Calu3 (cell line): ENCODE measurements around the gene TACO1. TPM values are rescaled to one million over a fixed set of nuclear protein-coding genes. Genes with fewer than 3 reads are reported as not detected.

Experiments used
- BruUV-seq: library from RNA; stranded (reverse); fragments of 400-500 nt; replicated peaks from 2 replicates; lab custom pipeline; 2021; lab: Mats Ljungman, UMichigan
- CTCF ChIA-PET: fragments of 300-600 bp; sonication (Branson Sonifier 250); formaldehyde crosslinking; loops from one replicate; lab custom pipeline; 2022; ENCODE audit warnings: antibody characterized with exemption; lab: Charles Lee
- DNase-seq: peaks from one replicate; pipeline ENCODE4 v3.0.0; 2022
- H3K27ac Mint-ChIP-seq: one replicate; pipeline ENCODE4 v1.8.0; 2022; ENCODE audit warnings: mixed read lengths; ENCODE audit not compliant: unreplicated experiment
- H3K27me3 Mint-ChIP-seq: one replicate; pipeline ENCODE4 v1.8.0; 2022; ENCODE audit warnings: mixed read lengths; ENCODE audit not compliant: unreplicated experiment
- H3K36me3 Mint-ChIP-seq: one replicate; pipeline ENCODE4 v1.8.0; 2022; ENCODE audit warnings: mild to moderate bottlenecking, moderate library complexity, mixed read lengths; ENCODE audit not compliant: insufficient read depth, unreplicated experiment
- H3K4me1 Mint-ChIP-seq: one replicate; pipeline ENCODE4 v1.8.0; 2022; ENCODE audit warnings: mild to moderate bottlenecking, low read depth, mixed read lengths; ENCODE audit not compliant: unreplicated experiment
- H3K4me3 Mint-ChIP-seq: one replicate; pipeline ENCODE4 v1.8.0; 2022; ENCODE audit warnings: mild to moderate bottlenecking, low read depth, moderate library complexity, mixed read lengths; ENCODE audit not compliant: unreplicated experiment
- H3K9me3 Mint-ChIP-seq: one replicate; pipeline ENCODE4 v1.8.0; 2022; ENCODE audit warnings: low read depth, mixed read lengths; ENCODE audit not compliant: unreplicated experiment
- intact Hi-C: fragments of 100-400 bp; cut with micrococcal nuclease; formaldehyde crosslinking; loops from one replicate; pipeline ENCODE4 v1.10.0; 2022; ENCODE audit not compliant: unreplicated experiment
- total RNA-seq: library from RNA; stranded (reverse); gene quantifications from 2 replicates; pipeline ENCODE4 v1.2.3, GENCODE V29; 2022
- TF ChIP-seq, protein P1 (sequence below): fragments of 200-600 bp; IDR thresholded peaks from one replicate; pipeline ENCODE4 v1.8.0; 2022; ENCODE audit warnings: antibody characterized with exemption; ENCODE audit not compliant: unreplicated experiment

The TACO1 gene
- total RNA-seq, 1 experiment from 2014 or later = 14.1 TPM

- Mint-ChIP-seq H3K27ac (no peak overlapping the region), H3K36me3 (peaks cover 7% of the 10 kb centered on the region), H3K9me3 (no peaks in the 10 kb centered on the region), H3K27me3 (no peaks in the 10 kb centered on the region), H3K4me3 (no peak overlapping the region), H3K4me1 (no peaks in the 10 kb centered on the region)
- TF ChIP-seq, protein P1, sequence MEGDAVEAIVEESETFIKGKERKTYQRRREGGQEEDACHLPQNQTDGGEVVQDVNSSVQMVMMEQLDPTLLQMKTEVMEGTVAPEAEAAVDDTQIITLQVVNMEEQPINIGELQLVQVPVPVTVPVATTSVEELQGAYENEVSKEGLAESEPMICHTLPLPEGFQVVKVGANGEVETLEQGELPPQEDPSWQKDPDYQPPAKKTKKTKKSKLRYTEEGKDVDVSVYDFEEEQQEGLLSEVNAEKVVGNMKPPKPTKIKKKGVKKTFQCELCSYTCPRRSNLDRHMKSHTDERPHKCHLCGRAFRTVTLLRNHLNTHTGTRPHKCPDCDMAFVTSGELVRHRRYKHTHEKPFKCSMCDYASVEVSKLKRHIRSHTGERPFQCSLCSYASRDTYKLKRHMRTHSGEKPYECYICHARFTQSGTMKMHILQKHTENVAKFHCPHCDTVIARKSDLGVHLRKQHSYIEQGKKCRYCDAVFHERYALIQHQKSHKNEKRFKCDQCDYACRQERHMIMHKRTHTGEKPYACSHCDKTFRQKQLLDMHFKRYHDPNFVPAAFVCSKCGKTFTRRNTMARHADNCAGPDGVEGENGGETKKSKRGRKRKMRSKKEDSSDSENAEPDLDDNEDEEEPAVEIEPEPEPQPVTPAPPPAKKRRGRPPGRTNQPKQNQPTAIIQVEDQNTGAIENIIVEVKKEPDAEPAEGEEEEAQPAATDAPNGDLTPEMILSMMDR = no peak
- no peak for DNase-seq
- CTCF ChIA-PET = interaction anchor here (0.7 kb wide), 1 partner anchor 9 kb away, joined by 3 read pairs; no protein-coding TSS in a partner anchor
- intact Hi-C loops = no loop called here
- no TSS peak for BruUV-seq
These were observed 22.5 kb upstream of the TACO1 start for GRCh38 chr17:63578027-63578768.

- H3K4me3 Mint-ChIP-seq = no peak overlapping the region
- TF ChIP-seq, protein P1 = no peak
- no TSS peak for BruUV-seq
- H3K4me1 Mint-ChIP-seq = no peaks in the 10 kb centered on the region
- H3K27me3 Mint-ChIP-seq = no peaks in the 10 kb centered on the region
- peaks cover 7% of the 10 kb centered on the region for H3K36me3 Mint-ChIP-seq
- H3K27ac Mint-ChIP-seq = no peak overlapping the region
- no peak for DNase-seq
- intact Hi-C loops = no loop called here
- CTCF ChIA-PET = interaction anchor here (0.7 to 1.6 kb wide), 2 partner anchors 10 to 153 kb away, joined by 3 read pairs; no protein-coding TSS in a partner anchor
- no peaks in the 10 kb centered on the region for H3K9me3 Mint-ChIP-seq
These were observed 22.0 kb upstream of the TACO1 start for GRCh38 chr17:63578769-63579111.

- Mint-ChIP-seq H3K27ac (no peak overlapping the region), H3K27me3 (no peaks in the 10 kb centered on the region), H3K36me3 (peaks cover 7% of the 10 kb centered on the region), H3K4me3 (no peak overlapping the region), H3K9me3 (no peaks in the 10 kb centered on the region), H3K4me1 (no peaks in the 10 kb centered on the region)
- no TSS peak for BruUV-seq
- intact Hi-C loops = no loop called here
- no peak for DNase-seq
- TF ChIP-seq, protein P1 = no peak
- CTCF ChIA-PET = interaction anchor here (1.6 kb wide), 1 partner anchor 154 kb away, joined by 3 read pairs; no protein-coding TSS in a partner anchor
These were observed 21.1 kb upstream of the TACO1 start for GRCh38 chr17:63579633-63580032.

DNA sequence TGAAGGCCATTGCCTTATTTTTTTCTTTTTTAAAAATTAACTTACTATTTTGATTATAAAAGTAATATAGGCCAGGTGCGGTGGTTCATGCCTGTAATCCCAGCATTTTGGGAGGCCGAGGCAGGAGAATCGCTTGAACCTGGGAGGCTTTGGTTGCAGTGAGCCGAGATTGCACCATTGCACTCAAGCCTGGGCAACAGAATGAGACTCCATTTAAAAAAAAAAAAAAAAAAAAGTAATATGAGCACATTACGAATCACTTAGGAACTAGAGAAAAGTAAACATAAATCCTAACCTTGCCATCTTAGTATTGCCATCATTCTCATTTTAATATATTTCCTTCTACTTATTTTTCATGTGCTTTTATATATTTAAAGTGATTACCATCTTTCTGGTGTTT, 12.9 kb upstream of the TACO1 start:
- Mint-ChIP-seq H3K4me3 (no peak overlapping the region), H3K4me1 (no peaks in the 10 kb centered on the region), H3K27me3 (no peaks in the 10 kb centered on the region), H3K36me3 (peaks cover 15% of the 10 kb centered on the region), H3K27ac (no peak overlapping the region), H3K9me3 (no peaks in the 10 kb centered on the region)
- no peak for DNase-seq
- no TSS peak for BruUV-seq
- CTCF ChIA-PET = no interaction called here
- TF ChIP-seq, protein P1 = no peak
- intact Hi-C loops = no loop called here
